Measurements from ENCODE around the gene AFG1L.
"Not testable (repeated sequence)": the region's sequence is repeated elsewhere in the genome, so short reads cannot be mapped to it uniquely, and the experiment has no call there.

AFG1L gene

DNA sequence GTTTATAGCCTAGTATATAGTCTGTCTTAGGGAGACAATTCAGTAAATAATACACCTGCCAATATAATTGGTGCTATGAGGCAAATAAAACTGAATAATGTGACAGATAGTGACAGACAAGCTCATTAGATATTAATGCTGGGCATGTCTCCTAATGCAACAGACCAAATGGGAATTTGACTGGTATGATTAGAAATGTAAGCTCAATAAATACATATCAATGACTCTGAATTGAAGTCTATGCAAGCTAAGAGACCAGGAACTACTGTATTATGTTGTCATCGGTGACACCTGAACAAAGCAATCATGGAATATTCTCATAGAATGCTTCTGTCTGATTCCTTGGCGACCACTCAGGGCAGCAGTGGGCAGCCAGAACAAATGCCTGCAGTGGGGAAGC is 31.5 kb upstream of the AFG1L start:
- Histone ChIP-seq H3K4me3 (ENCODE audit: low read depth in 1 of 2, low read length in 2 of 2) (no peak overlapping the region), H3K9me3 (ENCODE audit: low read length) (no peaks in the 10 kb centered on the region), H3K4me1 (ENCODE audit: insufficient read depth, low read length) (peaks cover 11% of the 10 kb centered on the region), H3K9ac (ENCODE audit: low read length) (no peak overlapping the region), H3K27me3 (ENCODE audit: control insufficient read depth in 1 of 2, insufficient read depth in 2 of 2, low read length in 2 of 2) (no peaks in the 10 kb centered on the region), H3K27ac (ENCODE audit: low read depth, low read length) (no peak overlapping the region), H3K36me3 (ENCODE audit: insufficient read depth, low read length) (no peaks in the 10 kb centered on the region)

DNA sequence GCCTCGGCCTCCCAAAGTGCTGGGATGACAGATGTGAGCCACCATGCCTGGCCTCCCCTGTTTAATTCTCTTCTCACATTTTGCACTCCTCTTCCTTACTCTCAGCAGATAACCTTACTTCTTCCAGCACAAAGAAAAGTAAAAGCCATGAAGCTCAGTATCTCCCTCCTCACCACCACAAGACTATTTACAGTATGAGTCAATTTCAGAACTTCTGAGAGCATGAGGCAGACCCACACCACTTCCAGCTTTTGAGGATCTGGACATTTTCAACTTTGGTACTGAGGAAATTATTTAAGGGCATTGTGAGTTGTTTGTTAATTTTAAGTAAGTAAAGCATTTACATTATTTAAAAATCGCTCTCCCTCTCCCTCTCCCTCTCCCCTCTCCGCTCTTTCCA is 26.0 kb upstream of the AFG1L start:
- no peak overlapping the region for H3K4me3 ChIP-seq (ENCODE audit: low read depth in 1 of 2, low read length in 2 of 2)
- H3K27ac ChIP-seq (ENCODE audit: low read depth, low read length), result no peak overlapping the region
- no peak overlapping the region for H3K9ac ChIP-seq (ENCODE audit: low read length)
- H3K36me3 ChIP-seq (ENCODE audit: insufficient read depth, low read length), result no peaks in the 10 kb centered on the region
- no peaks in the 10 kb centered on the region for H3K4me1 ChIP-seq (ENCODE audit: insufficient read depth, low read length)
- H3K27me3 ChIP-seq (ENCODE audit: control insufficient read depth in 1 of 2, insufficient read depth in 2 of 2, low read length in 2 of 2), result no peaks in the 10 kb centered on the region
- H3K9me3 ChIP-seq (ENCODE audit: low read length), result no peaks in the 10 kb centered on the region

DNA sequence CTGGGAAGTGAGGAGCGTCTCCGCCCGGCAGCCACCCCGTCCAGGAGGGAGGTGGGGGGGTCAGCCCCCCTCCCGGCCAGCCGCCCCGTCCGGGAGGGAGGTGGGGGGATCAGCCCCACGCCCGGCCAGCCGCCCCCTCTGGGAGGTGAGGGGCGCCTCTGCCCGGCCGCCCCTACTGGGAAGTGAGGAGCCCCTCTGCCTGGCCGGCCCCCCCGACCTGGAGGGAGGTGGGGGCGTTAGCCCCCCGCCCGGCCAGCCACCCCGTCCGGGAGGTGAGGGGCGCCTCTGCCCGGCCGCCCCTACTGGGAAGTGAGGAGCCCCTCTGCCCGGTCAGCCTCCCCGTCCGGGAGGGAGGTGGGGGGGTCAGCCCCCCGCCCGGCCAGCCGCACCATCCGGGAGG is 24.9 kb upstream of the AFG1L start:
- not testable (repeated sequence) for H3K9ac ChIP-seq (ENCODE audit: low read length); H3K27me3 ChIP-seq (ENCODE audit: control insufficient read depth in 1 of 2, insufficient read depth in 2 of 2, low read length in 2 of 2); H3K36me3 ChIP-seq (ENCODE audit: insufficient read depth, low read length); H3K4me3 ChIP-seq (ENCODE audit: low read depth in 1 of 2, low read length in 2 of 2); H3K4me1 ChIP-seq (ENCODE audit: insufficient read depth, low read length); H3K27ac ChIP-seq (ENCODE audit: low read depth, low read length); H3K9me3 ChIP-seq (ENCODE audit: low read length)

- Histone ChIP-seq H3K36me3 (ENCODE audit: insufficient read depth, low read length) (no peaks in the 10 kb centered on the region), H3K27ac (ENCODE audit: low read depth, low read length) (no peak overlapping the region), H3K4me3 (ENCODE audit: low read depth in 1 of 2, low read length in 2 of 2) (no peak overlapping the region), H3K9ac (ENCODE audit: low read length) (no peak overlapping the region), H3K4me1 (ENCODE audit: insufficient read depth, low read length) (no peaks in the 10 kb centered on the region), H3K27me3 (ENCODE audit: control insufficient read depth in 1 of 2, insufficient read depth in 2 of 2, low read length in 2 of 2) (no peaks in the 10 kb centered on the region), H3K9me3 (ENCODE audit: low read length) (no peaks in the 10 kb centered on the region)
Observed at GRCh38 chr6:108274546-108274945, 20.3 kb upstream of the AFG1L start.

- Histone ChIP-seq H3K9ac (ENCODE audit: low read length) (no peak overlapping the region), H3K9me3 (ENCODE audit: low read length) (no peaks in the 10 kb centered on the region), H3K36me3 (ENCODE audit: insufficient read depth, low read length) (no peaks in the 10 kb centered on the region), H3K27ac (ENCODE audit: low read depth, low read length) (no peak overlapping the region), H3K4me1 (ENCODE audit: insufficient read depth, low read length) (no peaks in the 10 kb centered on the region), H3K27me3 (ENCODE audit: control insufficient read depth in 1 of 2, insufficient read depth in 2 of 2, low read length in 2 of 2) (no peaks in the 10 kb centered on the region), H3K4me3 (ENCODE audit: low read depth in 1 of 2, low read length in 2 of 2) (no peak overlapping the region)
Observed at GRCh38 chr6:108275976-108276375, 18.9 kb upstream of the AFG1L start.

GRCh38 chr6:108277295-108277694 is 17.6 kb upstream of the AFG1L start:
- Histone ChIP-seq H3K4me1 (ENCODE audit: insufficient read depth, low read length) (no peaks in the 10 kb centered on the region), H3K4me3 (ENCODE audit: low read depth in 1 of 2, low read length in 2 of 2) (no peak overlapping the region)

GRCh38 chr6:108277831-108278230 is 17.0 kb upstream of the AFG1L start:
- H3K27ac ChIP-seq (ENCODE audit: low read depth, low read length), result no peak overlapping the region
- no peaks in the 10 kb centered on the region for H3K27me3 ChIP-seq (ENCODE audit: control insufficient read depth in 1 of 2, insufficient read depth in 2 of 2, low read length in 2 of 2)
- no peaks in the 10 kb centered on the region for H3K36me3 ChIP-seq (ENCODE audit: insufficient read depth, low read length)
- no peaks in the 10 kb centered on the region for H3K4me1 ChIP-seq (ENCODE audit: insufficient read depth, low read length)
- no peak overlapping the region for H3K9ac ChIP-seq (ENCODE audit: low read length)
- H3K4me3 ChIP-seq (ENCODE audit: low read depth in 1 of 2, low read length in 2 of 2), result no peak overlapping the region
- no peaks in the 10 kb centered on the region for H3K9me3 ChIP-seq (ENCODE audit: low read length)

More at GRCh38 chr6:108277295-108277694, 17.6 kb upstream of the AFG1L start:
- no peak overlapping the region for H3K27ac ChIP-seq (ENCODE audit: low read depth, low read length)
- H3K9me3 ChIP-seq (ENCODE audit: low read length), result no peaks in the 10 kb centered on the region
- no peak overlapping the region for H3K9ac ChIP-seq (ENCODE audit: low read length)
- H3K36me3 ChIP-seq (ENCODE audit: insufficient read depth, low read length), result no peaks in the 10 kb centered on the region
- no peaks in the 10 kb centered on the region for H3K27me3 ChIP-seq (ENCODE audit: control insufficient read depth in 1 of 2, insufficient read depth in 2 of 2, low read length in 2 of 2)

GRCh38 chr6:108285381-108285780 is 9.5 kb upstream of the AFG1L start:
- Histone ChIP-seq H3K27ac (ENCODE audit: low read depth, low read length) (no peak overlapping the region), H3K9me3 (ENCODE audit: low read length) (no peaks in the 10 kb centered on the region), H3K4me3 (ENCODE audit: low read depth in 1 of 2, low read length in 2 of 2) (no peak overlapping the region), H3K9ac (ENCODE audit: low read length) (no peak overlapping the region), H3K36me3 (ENCODE audit: insufficient read depth, low read length) (no peaks in the 10 kb centered on the region), H3K4me1 (ENCODE audit: insufficient read depth, low read length) (no peaks in the 10 kb centered on the region), H3K27me3 (ENCODE audit: control insufficient read depth in 1 of 2, insufficient read depth in 2 of 2, low read length in 2 of 2) (no peaks in the 10 kb centered on the region)

- no peak overlapping the region for H3K9ac ChIP-seq (ENCODE audit: low read length)
- no peak overlapping the region for H3K4me3 ChIP-seq (ENCODE audit: low read depth in 1 of 2, low read length in 2 of 2)
- no peaks in the 10 kb centered on the region for H3K9me3 ChIP-seq (ENCODE audit: low read length)
- no peak overlapping the region for H3K27ac ChIP-seq (ENCODE audit: low read depth, low read length)
- H3K27me3 ChIP-seq (ENCODE audit: control insufficient read depth in 1 of 2, insufficient read depth in 2 of 2, low read length in 2 of 2), result no peaks in the 10 kb centered on the region
- no peaks in the 10 kb centered on the region for H3K36me3 ChIP-seq (ENCODE audit: insufficient read depth, low read length)
- no peaks in the 10 kb centered on the region for H3K4me1 ChIP-seq (ENCODE audit: insufficient read depth, low read length)
Observed at GRCh38 chr6:108286366-108286765, 8.5 kb upstream of the AFG1L start.

- Histone ChIP-seq H3K4me3 (ENCODE audit: low read depth in 1 of 2, low read length in 2 of 2) (no peak overlapping the region), H3K9me3 (ENCODE audit: low read length) (no peaks in the 10 kb centered on the region), H3K27me3 (ENCODE audit: control insufficient read depth in 1 of 2, insufficient read depth in 2 of 2, low read length in 2 of 2) (no peaks in the 10 kb centered on the region), H3K36me3 (ENCODE audit: insufficient read depth, low read length) (no peaks in the 10 kb centered on the region), H3K4me1 (ENCODE audit: insufficient read depth, low read length) (no peaks in the 10 kb centered on the region), H3K27ac (ENCODE audit: low read depth, low read length) (no peak overlapping the region), H3K9ac (ENCODE audit: low read length) (no peak overlapping the region)
Observed at GRCh38 chr6:108287373-108287772, 7.5 kb upstream of the AFG1L start.

DNA sequence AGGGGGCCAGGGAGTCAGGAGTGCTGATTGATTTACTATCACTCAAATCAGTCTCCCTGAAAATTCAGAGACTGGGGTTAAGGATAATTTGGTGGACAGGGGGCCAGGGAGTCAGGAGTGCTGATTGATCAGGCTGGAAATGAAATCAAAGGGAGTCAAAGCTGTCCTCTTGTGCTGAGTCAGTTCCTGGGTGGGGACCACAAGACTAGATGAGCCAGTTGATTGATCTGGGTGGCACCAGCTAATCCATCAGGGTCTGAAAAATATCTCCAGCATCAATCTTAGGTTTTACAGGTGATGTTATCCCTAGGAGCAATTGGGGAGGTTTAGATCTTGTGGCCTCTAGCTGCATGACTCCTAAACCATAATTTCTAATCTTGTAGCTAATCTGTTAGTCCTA is 6.1 kb upstream of the AFG1L start:
- Histone ChIP-seq H3K9ac (ENCODE audit: low read length) (no peak overlapping the region), H3K4me3 (ENCODE audit: low read depth in 1 of 2, low read length in 2 of 2) (no peak overlapping the region), H3K36me3 (ENCODE audit: insufficient read depth, low read length) (no peaks in the 10 kb centered on the region), H3K9me3 (ENCODE audit: low read length) (no peaks in the 10 kb centered on the region), H3K4me1 (ENCODE audit: insufficient read depth, low read length) (no peaks in the 10 kb centered on the region), H3K27ac (ENCODE audit: low read depth, low read length) (no peak overlapping the region), H3K27me3 (ENCODE audit: control insufficient read depth in 1 of 2, insufficient read depth in 2 of 2, low read length in 2 of 2) (no peaks in the 10 kb centered on the region)

DNA sequence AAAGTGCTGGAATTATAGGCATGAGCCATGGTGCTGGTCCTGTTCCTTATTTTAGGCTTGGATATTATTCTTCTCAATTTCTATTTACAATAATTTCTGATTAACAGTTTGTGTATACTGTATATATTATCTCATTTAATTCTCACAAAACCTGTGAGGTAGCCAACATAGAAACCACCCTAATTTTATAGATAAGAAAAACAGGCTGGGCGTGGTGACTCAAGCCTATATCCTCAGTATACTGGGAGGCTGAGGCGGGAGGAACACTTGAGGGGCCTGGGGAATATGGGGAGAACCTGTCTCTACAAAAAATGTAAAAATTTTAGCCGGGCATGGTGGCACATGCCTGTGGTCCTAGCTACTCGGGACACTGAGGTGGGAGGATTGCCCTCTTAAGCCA is 3.8 kb upstream of the AFG1L start:
- Histone ChIP-seq H3K9ac (ENCODE audit: low read length) (no peak overlapping the region), H3K36me3 (ENCODE audit: insufficient read depth, low read length) (no peaks in the 10 kb centered on the region), H3K4me1 (ENCODE audit: insufficient read depth, low read length) (peaks cover 7% of the 10 kb centered on the region), H3K4me3 (ENCODE audit: low read depth in 1 of 2, low read length in 2 of 2) (no peak overlapping the region), H3K27me3 (ENCODE audit: control insufficient read depth in 1 of 2, insufficient read depth in 2 of 2, low read length in 2 of 2) (no peaks in the 10 kb centered on the region), H3K27ac (ENCODE audit: low read depth, low read length) (no peak overlapping the region), H3K9me3 (ENCODE audit: low read length) (no peaks in the 10 kb centered on the region)

All from muscle layer of colon (tissue), 2 donors.